Measurements from ENCODE around the gene CFAP46. TPM values are rescaled to one million over a fixed set of nuclear protein-coding genes. Genes with fewer than 3 reads are reported as not detected.

CFAP46 gene
- total RNA-seq, 1 experiment from 2014 or later, result 1.6 TPM

GRCh38 chr10:132906836-132907235 lies 35.5 kb downstream of the CFAP46 start:
- POLR2A ChIA-PET, result no interaction called here
- H3K36me3 ChIP-seq (ENCODE audit: control insufficient read depth, insufficient read depth, low read length), result no peaks in the 10 kb centered on the region
- H3K4me3 ChIP-seq (ENCODE audit: low read depth in 2 of 2, low read length in 2 of 2), result no peak overlapping the region
- no peak for DNase-seq (ENCODE audit: low read depth, low spot score)
- intact Hi-C loops (cut with micrococcal nuclease; ENCODE audit: unreplicated experiment), result no loop called here
- ATAC-seq, result no peak
- BruUV-seq (replicated peaks), result no TSS peak
- CTCF ChIA-PET, result interaction anchor here (0.6 kb wide), 1 partner anchor 309 kb away, joined by 3 read pairs; no protein-coding TSS in a partner anchor
- TF ChIP-seq TCF7L2 (IDR thresholded peaks at IDR 0.05; ENCODE audit: low read depth, low read length), result no peak
- TF ChIP-seq, protein P1, sequence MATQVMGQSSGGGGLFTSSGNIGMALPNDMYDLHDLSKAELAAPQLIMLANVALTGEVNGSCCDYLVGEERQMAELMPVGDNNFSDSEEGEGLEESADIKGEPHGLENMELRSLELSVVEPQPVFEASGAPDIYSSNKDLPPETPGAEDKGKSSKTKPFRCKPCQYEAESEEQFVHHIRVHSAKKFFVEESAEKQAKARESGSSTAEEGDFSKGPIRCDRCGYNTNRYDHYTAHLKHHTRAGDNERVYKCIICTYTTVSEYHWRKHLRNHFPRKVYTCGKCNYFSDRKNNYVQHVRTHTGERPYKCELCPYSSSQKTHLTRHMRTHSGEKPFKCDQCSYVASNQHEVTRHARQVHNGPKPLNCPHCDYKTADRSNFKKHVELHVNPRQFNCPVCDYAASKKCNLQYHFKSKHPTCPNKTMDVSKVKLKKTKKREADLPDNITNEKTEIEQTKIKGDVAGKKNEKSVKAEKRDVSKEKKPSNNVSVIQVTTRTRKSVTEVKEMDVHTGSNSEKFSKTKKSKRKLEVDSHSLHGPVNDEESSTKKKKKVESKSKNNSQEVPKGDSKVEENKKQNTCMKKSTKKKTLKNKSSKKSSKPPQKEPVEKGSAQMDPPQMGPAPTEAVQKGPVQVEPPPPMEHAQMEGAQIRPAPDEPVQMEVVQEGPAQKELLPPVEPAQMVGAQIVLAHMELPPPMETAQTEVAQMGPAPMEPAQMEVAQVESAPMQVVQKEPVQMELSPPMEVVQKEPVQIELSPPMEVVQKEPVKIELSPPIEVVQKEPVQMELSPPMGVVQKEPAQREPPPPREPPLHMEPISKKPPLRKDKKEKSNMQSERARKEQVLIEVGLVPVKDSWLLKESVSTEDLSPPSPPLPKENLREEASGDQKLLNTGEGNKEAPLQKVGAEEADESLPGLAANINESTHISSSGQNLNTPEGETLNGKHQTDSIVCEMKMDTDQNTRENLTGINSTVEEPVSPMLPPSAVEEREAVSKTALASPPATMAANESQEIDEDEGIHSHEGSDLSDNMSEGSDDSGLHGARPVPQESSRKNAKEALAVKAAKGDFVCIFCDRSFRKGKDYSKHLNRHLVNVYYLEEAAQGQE (IDR thresholded peaks at IDR 0.05; ENCODE audit: insufficient read depth in 1 of 2, low read depth in 2 of 2, low read length in 1 of 2), result no peak
- TF ChIP-seq SIN3A (IDR thresholded peaks at IDR 0.05; ENCODE audit: borderline replicate concordance, insufficient read depth, low read depth, low read length), result no peak
- TF ChIP-seq, protein P2, sequence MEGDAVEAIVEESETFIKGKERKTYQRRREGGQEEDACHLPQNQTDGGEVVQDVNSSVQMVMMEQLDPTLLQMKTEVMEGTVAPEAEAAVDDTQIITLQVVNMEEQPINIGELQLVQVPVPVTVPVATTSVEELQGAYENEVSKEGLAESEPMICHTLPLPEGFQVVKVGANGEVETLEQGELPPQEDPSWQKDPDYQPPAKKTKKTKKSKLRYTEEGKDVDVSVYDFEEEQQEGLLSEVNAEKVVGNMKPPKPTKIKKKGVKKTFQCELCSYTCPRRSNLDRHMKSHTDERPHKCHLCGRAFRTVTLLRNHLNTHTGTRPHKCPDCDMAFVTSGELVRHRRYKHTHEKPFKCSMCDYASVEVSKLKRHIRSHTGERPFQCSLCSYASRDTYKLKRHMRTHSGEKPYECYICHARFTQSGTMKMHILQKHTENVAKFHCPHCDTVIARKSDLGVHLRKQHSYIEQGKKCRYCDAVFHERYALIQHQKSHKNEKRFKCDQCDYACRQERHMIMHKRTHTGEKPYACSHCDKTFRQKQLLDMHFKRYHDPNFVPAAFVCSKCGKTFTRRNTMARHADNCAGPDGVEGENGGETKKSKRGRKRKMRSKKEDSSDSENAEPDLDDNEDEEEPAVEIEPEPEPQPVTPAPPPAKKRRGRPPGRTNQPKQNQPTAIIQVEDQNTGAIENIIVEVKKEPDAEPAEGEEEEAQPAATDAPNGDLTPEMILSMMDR (IDR thresholded peaks at IDR 0.05), result no peak
- no peak for TF ChIP-seq POLR2AphosphoS5 (IDR thresholded peaks at IDR 0.05; ENCODE audit: low read depth, low read length)
- H3K27me3 ChIP-seq (ENCODE audit: control insufficient read depth, insufficient read depth, low read length), result peaks cover 2% of the 10 kb centered on the region
- peaks cover 6% of the 10 kb centered on the region for H3K4me1 ChIP-seq (ENCODE audit: control insufficient read depth, insufficient read depth, low read length)
- H3K9me3 ChIP-seq (ENCODE audit: control insufficient read depth, insufficient read depth, low read depth, low read length), result no peaks in the 10 kb centered on the region
- in situ Hi-C loops (cut with HindIII; ENCODE audit: low pct_unique_long_range_greater_than_20kb, low sequenced_read_pairs), result no loop called here
- no peak overlapping the region for H3K27ac ChIP-seq (ENCODE audit: low read length)

DNA sequence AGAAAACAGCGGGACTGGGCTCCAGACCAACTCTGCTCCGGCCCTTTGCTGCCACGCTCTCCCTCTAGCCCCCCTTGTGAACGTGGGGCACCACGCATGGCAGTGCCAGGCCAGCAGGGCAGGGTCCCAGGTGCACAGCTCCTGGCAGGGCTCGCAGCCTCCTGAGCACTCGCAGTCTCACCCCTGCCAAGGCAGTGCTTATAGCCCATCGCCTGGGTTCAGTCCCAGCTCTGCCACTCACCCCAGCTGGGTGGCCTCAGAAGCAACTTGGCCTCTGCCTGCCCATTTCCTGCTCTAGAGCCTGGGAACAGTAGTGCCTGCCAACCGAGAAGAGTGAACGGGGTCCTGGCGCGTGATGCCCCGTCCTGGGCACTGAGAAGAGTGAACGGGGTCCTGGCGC lies 36.3 kb downstream of the CFAP46 start:
- TF ChIP-seq SIN3A (IDR thresholded peaks at IDR 0.05; ENCODE audit: borderline replicate concordance, insufficient read depth, low read depth, low read length), result no peak
- no peak for TF ChIP-seq TCF7L2 (IDR thresholded peaks at IDR 0.05; ENCODE audit: low read depth, low read length)
- TF ChIP-seq, protein P2 (IDR thresholded peaks at IDR 0.05), result no peak
- TF ChIP-seq, protein P1 (IDR thresholded peaks at IDR 0.05; ENCODE audit: insufficient read depth in 1 of 2, low read depth in 2 of 2, low read length in 1 of 2), result no peak
- no peak for TF ChIP-seq POLR2AphosphoS5 (IDR thresholded peaks at IDR 0.05; ENCODE audit: low read depth, low read length)
- Histone ChIP-seq H3K9me3 (ENCODE audit: control insufficient read depth, insufficient read depth, low read depth, low read length) (no peaks in the 10 kb centered on the region; the same call in 1 of the 2 replicates), H3K36me3 (ENCODE audit: control insufficient read depth, insufficient read depth, low read length) (no peaks in the 10 kb centered on the region), H3K27me3 (ENCODE audit: control insufficient read depth, insufficient read depth, low read length) (peaks cover 4% of the 10 kb centered on the region), H3K4me1 (ENCODE audit: control insufficient read depth, insufficient read depth, low read length) (peaks cover 6% of the 10 kb centered on the region), H3K4me3 (ENCODE audit: low read depth in 2 of 2, low read length in 2 of 2) (no peak overlapping the region), H3K27ac (ENCODE audit: low read length) (no peak overlapping the region)
- ChIA-PET CTCF (interaction anchor here (0.6 kb wide), 1 partner anchor 310 kb away, joined by 3 read pairs; no protein-coding TSS in a partner anchor), POLR2A (no interaction called here)
- in situ Hi-C loops (cut with HindIII; ENCODE audit: low pct_unique_long_range_greater_than_20kb, low sequenced_read_pairs) (no loop called here), intact Hi-C loops (cut with micrococcal nuclease; ENCODE audit: unreplicated experiment) (no loop called here)
- BruUV-seq (replicated peaks), result no TSS peak
- ATAC-seq (no peak), DNase-seq (ENCODE audit: low read depth, low spot score) (no peak)

Data from Panc1 (cell line).